Germinal center (tissue), 1 donor: ENCODE data around the gene OR5H15.
"Not testable (repeated sequence)": the region's sequence is repeated elsewhere in the genome, so short reads cannot be mapped to it uniquely, and the experiment has no call there.

Source experiments
- DNase-seq: peaks from one replicate; pipeline ENCODE4 v3.0.0; 2012; ENCODE audit warnings: mixed read lengths, low spot score

The OR5H15 gene

GRCh38 chr3:98166396-98166795, at the start of gene OR5H15:
Gene OR5H15 (plus strand): TSS chr3:98166696. CDS start chr3:98168700, 2,004 bp downstream.
- DNase-seq: no peak

GRCh38 chr3:98130421-98130820, 36.1 kb upstream of the OR5H15 start, which contains the start of gene OR5H1:
Gene OR5H1 (plus strand): TSS chr3:98130721. CDS start chr3:98132698, 1,977 bp downstream.
- DNase-seq: no peak

- DNase-seq: no peak
These were observed 29.9 kb upstream of the OR5H15 start for GRCh38 chr3:98136631-98137030.

DNA sequence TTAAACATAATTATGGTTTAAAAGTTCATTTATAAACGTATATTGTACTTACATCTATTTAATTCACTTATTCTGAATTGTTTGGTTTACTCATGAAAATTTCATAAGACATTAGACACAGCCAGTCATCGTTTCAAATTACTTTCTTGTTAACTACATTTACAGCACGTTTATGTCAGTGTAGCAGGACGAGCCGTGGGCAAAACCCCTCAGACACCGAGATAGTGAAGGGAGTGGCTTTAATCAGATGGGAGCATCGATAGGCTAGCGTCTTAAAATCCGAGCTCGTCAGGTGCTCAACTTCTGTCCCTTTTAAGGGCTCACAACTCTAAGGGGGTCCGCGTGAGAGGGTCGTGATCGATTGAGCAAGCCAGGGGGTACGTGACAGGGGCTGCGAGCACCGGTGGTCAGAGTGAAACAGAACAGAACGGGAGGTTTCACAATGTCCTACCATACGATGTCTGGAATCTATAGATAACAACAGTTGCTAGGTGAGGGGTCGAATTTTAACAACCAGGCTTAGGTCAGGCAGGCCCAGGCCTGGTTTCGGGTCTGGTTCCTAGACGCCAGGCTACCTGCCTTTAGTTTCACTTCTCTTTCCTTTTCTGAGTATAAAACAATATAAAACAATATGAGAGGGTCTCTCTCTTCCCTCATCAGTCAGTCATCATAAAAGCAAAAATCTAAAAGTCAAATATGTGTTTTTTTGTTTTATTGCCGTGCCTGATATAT, 28.5 kb upstream of the OR5H15 start:
- DNase-seq: not testable (repeated sequence)

GRCh38 chr3:98140531-98140930, 26.0 kb upstream of the OR5H15 start:
- DNase-seq: no peak

GRCh38 chr3:98147179-98147578, 19.3 kb upstream of the OR5H15 start, which contains the start of gene OR5H14:
Gene OR5H14 (plus strand): TSS chr3:98147479. CDS start chr3:98149386, 1,907 bp downstream.
- DNase-seq: no peak

DNA sequence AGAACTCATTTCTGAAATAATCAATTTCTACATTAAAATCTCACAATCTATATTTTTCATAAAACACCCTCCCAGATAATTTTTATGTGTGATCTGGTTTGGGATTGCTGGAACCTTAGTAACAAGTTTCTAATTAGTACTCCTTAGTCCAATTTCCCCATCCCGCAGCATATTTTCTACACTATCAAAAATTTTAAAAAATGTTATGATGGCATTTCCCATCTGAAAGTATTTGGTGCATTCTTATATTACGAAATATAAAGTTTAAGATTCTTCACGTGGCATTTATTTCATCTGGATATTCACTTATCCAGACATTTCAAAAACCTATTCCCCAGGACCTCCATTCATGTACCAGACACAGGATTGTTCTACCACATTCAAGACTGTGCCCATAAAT, 17.7 kb upstream of the OR5H15 start:
- no peak for DNase-seq

DNA sequence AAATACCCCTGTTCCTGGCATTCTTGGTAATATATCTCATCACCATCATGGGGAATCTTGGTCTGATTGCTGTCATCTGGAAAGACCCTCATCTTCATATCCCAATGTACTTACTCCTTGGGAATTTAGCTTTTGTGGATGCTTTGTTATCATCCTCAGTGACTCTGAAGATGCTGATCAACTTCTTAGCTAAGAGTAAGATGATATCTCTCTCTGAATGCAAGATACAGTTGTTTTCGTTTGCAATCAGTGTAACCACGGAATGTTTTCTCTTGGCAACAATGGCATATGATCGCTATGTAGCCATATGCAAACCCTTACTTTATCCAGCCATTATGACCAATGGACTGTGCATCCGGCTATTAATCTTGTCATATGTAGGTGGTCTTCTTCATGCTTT, 17.0 kb upstream of the OR5H15 start:
- DNase-seq: not testable (repeated sequence)

DNA sequence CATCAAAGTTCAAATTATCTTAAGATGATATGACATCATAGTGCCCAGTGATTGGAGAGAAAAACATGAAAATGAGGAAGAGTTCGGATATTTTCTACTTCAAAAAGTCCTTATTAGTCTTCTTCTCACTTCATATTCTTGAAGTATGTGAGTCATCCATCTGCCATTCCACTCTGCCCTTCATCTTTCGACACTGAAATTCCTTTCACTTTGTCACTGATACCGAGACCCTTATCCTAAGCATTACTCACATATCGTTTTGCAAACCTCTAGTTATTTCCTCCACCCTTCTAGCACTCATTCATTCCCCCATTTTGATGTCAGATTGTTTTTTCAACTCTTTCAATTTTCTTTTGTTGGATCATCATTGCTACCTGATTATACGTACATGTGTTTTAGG, 15.3 kb upstream of the OR5H15 start:
- no peak for DNase-seq

- no peak for DNase-seq
These were observed 4.6 kb downstream of the OR5H15 start for GRCh38 chr3:98171071-98171470.

GRCh38 chr3:98172621-98173020, 6.1 kb downstream of the OR5H15 start:
- no peak for DNase-seq

DNA sequence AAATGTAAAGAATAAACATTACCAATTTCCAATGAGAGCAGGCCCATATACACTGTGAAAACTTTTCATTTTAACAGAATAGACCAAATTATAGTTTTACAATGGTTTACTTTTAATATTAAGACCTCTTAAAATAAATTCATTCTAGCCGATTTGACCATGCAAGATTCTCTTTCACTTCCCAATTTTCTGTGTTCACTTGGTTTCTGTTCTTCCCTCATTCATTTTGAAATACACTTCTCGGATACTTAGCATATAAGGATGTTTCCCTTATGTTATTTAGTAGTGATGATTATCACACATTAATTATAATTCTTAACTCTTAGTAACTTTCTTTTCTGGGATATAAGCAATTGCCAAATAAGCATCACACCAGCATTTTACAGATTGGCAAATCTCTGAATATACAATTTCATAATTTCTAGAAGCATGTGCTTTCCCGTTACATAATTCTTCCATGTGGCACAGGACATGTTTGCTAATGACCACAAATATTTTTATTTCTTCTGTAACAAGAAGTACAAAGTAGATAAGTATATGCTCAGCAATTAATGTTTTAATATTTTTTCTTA, 13.9 kb downstream of the OR5H15 start:
- peak; percentile 2 for DNase-seq

DNA sequence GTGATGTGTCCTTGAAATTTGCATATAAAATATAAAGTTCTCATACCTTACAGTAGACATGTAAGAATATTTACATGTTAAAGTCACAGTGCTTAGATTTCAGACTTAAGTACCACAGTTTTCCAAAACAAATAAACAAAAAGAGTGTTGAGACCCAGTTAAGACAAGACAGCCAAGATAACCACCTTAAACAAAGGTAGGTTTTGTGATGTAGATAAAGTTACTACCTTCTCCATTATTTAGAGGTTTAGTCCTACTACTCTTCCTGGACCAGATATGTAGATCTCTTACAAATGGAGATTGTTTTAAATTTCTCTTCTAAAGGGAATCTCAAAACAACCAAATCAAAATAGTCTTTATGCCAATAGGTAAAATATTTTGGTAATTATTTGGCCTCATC, 15.7 kb downstream of the OR5H15 start:
- DNase-seq: no peak

- no peak for DNase-seq
These were observed 18.7 kb downstream of the OR5H15 start for GRCh38 chr3:98185180-98185579.

DNA sequence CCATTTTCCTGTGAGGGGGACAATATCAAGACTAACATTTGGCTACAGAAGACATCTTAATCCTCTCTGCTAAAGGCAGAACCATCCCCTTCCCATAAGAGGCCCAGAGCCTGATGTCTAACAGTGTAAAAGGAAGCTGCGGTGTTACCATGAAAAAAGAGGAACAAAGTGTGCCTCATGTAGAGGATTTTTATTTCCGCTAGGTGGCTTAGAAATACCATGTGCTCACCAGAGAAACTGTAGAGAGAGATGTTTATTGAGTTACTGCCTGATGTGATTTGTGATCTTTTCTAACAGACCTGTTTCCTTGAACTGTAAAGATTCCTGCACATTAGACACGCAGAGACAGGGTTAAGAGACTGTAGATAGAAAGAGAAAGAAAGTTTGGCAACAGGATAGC, 22.0 kb downstream of the OR5H15 start:
- no peak for DNase-seq

DNA sequence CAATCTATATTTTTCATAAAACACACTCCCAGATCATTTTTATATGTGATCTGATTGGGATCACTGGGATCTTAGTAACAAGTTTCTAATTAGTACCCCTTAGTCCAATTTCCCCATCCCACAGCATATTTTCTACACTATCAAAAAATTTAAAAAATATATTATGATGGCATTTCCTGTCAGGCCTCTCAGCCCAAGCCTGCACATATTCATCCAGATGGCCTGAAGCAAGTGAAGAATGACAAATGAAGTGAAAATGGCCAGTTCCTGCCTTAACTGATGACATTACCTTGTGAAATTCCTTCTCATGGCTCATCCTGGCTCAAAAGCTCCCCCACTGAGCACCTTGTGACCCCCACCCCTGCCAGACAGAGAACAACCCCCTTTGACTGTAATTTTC, 24.4 kb downstream of the OR5H15 start:
- DNase-seq: not testable (repeated sequence)

- DNase-seq: not testable (repeated sequence)
These were observed 29.8 kb downstream of the OR5H15 start for GRCh38 chr3:98196293-98196692.

GRCh38 chr3:98199020-98199419, 32.5 kb downstream of the OR5H15 start:
- no peak for DNase-seq

DNA sequence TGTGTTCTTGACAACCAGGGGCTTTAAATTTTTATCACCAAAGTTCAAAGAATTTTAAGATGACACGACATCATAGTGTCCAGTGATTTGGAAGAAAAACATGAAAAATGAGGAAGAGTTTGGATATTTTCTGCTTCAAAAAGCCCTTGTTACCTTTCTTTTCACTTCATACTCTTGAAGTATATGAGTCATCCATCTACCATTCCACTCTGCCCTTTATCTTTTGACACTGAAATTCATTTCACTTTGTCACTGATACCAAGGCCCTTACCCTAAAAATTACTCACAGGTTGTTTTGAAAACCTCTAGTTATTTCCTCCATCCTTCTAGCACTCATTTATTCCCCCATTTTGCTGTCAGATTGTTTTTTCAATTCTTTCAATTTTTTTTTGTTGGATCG, 42.7 kb downstream of the OR5H15 start:
- DNase-seq: no peak

DNA sequence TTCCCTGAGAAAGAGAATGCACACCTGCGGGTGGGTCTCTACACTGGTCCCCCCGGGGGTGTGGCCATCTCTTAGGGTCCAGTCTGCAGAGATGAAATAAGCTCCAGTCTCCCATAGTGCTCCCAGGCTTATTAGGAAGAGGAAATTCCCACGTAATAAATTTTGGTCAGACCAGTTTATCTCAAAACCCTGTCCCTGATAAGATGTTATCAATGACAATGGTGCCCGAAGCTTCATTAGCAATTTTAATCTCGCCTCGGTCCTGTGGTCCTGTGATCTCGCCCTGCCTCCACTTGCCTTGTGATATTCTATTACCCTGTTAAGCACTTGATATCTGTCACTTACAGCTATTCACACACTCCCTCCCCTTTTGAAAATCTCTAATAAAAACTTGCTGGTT, 46.8 kb downstream of the OR5H15 start:
- DNase-seq: no peak

- DNase-seq: no peak
These were observed 48.6 kb downstream of the OR5H15 start for GRCh38 chr3:98215051-98215450.
